GM21576 (cell line): ENCODE measurements around the gene HIVEP3.

Experiments used
- ATAC-seq: cut with Tn5 transposase; IDR thresholded peaks from one replicate; pipeline ENCODE4 v1.9.1; 2021; ENCODE audit warnings: mild to moderate bottlenecking, moderate library complexity; ENCODE audit not compliant: unreplicated experiment

Gene HIVEP3

GRCh38 chr1:41494351-41495209 is 424.1 kb downstream of the HIVEP3 start:
- ATAC-seq, result no peak

GRCh38 chr1:41493626-41494350 is 424.9 kb downstream of the HIVEP3 start:
- no peak for ATAC-seq

- no peak for ATAC-seq
Observed at GRCh38 chr1:41493117-41493536, 425.6 kb downstream of the HIVEP3 start.

GRCh38 chr1:41492341-41492848 is 426.3 kb downstream of the HIVEP3 start:
- no peak for ATAC-seq

- no peak for ATAC-seq
Observed at GRCh38 chr1:41490911-41491310, 427.8 kb downstream of the HIVEP3 start.

GRCh38 chr1:41489561-41489960 is 429.2 kb downstream of the HIVEP3 start:
- no peak for ATAC-seq

- ATAC-seq, result no peak
Observed at GRCh38 chr1:41488040-41488951, 430.4 kb downstream of the HIVEP3 start.

GRCh38 chr1:41487126-41488039 is 431.3 kb downstream of the HIVEP3 start:
- ATAC-seq, result no peak

- no peak for ATAC-seq
Observed at GRCh38 chr1:41486371-41487125, 432.2 kb downstream of the HIVEP3 start.

- ATAC-seq, result no peak
Observed at GRCh38 chr1:41486053-41486370, 432.7 kb downstream of the HIVEP3 start.

- no peak for ATAC-seq
Observed at GRCh38 chr1:41485605-41486004, 433.1 kb downstream of the HIVEP3 start.

- ATAC-seq, result no peak
Observed at GRCh38 chr1:41484402-41485241, 434.1 kb downstream of the HIVEP3 start, which contains the start of gene EDN2. TSS of gene EDN2 (minus strand) at chr1:41484683. CDS start at chr1:41484601, 82 bp downstream.

- ATAC-seq, result no peak
Observed at GRCh38 chr1:41483960-41484401, 434.7 kb downstream of the HIVEP3 start.

GRCh38 chr1:41483001-41483850 is 435.5 kb downstream of the HIVEP3 start:
- ATAC-seq, result no peak

- no peak for ATAC-seq
Observed at GRCh38 chr1:41482001-41482765, 436.5 kb downstream of the HIVEP3 start.

GRCh38 chr1:41481109-41481775 is 437.5 kb downstream of the HIVEP3 start:
- no peak for ATAC-seq
